ENCODE results near the gene ELP5. TPM values are rescaled to one million over a fixed set of nuclear protein-coding genes. Genes with fewer than 3 reads are reported as not detected.

Gene ELP5
- total and polyA plus RNA-seq, 2 of the 4 experiments (the other 2 are of a cell fraction), result 39.3 to 46.6 TPM

DNA sequence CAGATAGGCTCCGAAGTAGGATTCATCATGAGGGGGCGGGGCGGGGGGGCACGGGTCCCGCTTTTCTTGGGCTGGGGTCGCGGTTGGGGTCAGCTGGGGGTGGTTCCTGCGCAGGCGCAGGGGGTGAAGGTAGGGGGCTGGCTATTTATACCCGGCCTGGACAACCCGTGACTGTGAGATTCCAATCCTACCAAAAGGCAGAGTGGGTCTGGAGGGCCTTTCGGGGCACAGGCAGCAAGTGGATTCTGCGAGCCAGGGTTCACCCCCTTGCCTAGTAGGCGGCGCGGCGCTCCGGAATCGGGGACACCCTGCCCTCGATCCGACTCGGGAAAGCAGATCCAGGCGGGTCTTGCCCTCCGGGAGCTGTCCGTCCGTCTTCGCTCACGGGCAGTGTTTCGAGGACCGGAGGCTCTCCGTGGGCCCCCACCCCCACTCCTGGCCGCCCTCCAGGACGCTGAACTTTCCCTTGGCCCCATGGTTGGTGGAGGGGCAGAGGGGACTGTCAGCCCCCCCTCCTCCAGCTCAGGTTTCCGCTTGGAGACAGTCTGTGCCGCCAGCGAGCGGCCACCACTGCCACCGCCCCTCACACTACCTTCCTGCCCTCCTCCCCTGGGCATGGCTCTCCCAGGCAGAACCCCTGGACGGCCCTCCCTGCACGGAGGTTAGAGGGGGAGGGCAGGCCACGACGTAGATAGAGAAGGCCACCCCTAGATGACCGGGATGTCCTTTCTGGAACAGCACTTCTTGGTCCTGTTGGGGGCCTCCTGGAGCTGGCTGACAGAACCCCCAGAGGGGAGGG lies 30.1 kb downstream of the ELP5 start:
- Histone ChIP-seq H3K9ac (ENCODE audit: low read depth, low read length) (no peak overlapping the region), H3K27me3 (ENCODE audit: control insufficient read depth, insufficient read depth, low read length) (peaks cover 33% of the 10 kb centered on the region; the same call in 1 of the 2 replicates), H2BK120ac (ENCODE audit: low read depth, low read length) (no peak overlapping the region), H4K8ac (ENCODE audit: low read depth in 2 of 2, low read length in 2 of 2) (no peak overlapping the region), H4K20me1 (ENCODE audit: insufficient read depth, low read length) (no peaks in the 10 kb centered on the region), H3K27ac (ENCODE audit: insufficient read depth, low read length) (no peak overlapping the region), H4K91ac (ENCODE audit: insufficient read depth, low read depth, low read length) (no peak overlapping the region), H3K18ac (ENCODE audit: low read depth, low read length) (no peak overlapping the region), H2AK9ac (replicated peaks; ENCODE audit: low read depth, low read length, poor library complexity) (no peak overlapping the region), H2AFZ (replicated peaks; ENCODE audit: low read length, poor library complexity) (peak overlapping the region; percentile 91), H3K4me1 (ENCODE audit: control insufficient read depth, insufficient read depth, low read length) (peaks cover 2% of the 10 kb centered on the region; the same call in 1 of the 2 replicates), H3K4me3 (ENCODE audit: insufficient read depth, low read depth, low read length) (peak overlapping the region; percentile 33), H2BK5ac (ENCODE audit: low read depth, low read length, poor library complexity, severe bottlenecking) (no peak overlapping the region), H3K23ac (ENCODE audit: low read depth, low read length) (no peak overlapping the region), H3K4me2 (ENCODE audit: low read depth, low read length) (peak overlapping the region; percentile 68), H4K5ac (ENCODE audit: low read depth, low read length) (no peak overlapping the region), H2AK5ac (ENCODE audit: low read depth, low read length) (no peak overlapping the region), H3K79me1 (ENCODE audit: low read depth in 1 of 2, low read length in 2 of 2) (no peaks in the 10 kb centered on the region), H3K36me3 (ENCODE audit: control insufficient read depth, insufficient read depth, low read length) (no peaks in the 10 kb centered on the region), H3K14ac (replicated peaks; ENCODE audit: low read depth, low read length) (no peak overlapping the region), H3K4ac (ENCODE audit: low read depth, low read length) (no peak overlapping the region), H2BK20ac (ENCODE audit: low read depth, low read length) (no peak overlapping the region), H2BK15ac (ENCODE audit: low read depth, low read length) (no peak overlapping the region), H3K9me3 (ENCODE audit: control insufficient read depth, insufficient read depth, low read length) (no peaks in the 10 kb centered on the region), H3K56ac (ENCODE audit: extremely low read depth, insufficient read depth, low read length) (no peak overlapping the region), H3K9me1 (ENCODE audit: insufficient read depth, low read length) (no peaks in the 10 kb centered on the region)
- WGBS, 2 experiments (ENCODE audit: extremely low coverage in 2 of 2, insufficient read length in 1 of 2), result 2% methylated on average over 8 of the region's 43 CpGs; no CpG with 5 or more reads in 1 of the 2 experiments
- intact Hi-C loops (cut with micrococcal nuclease), result loop anchor here (2.0 kb wide), 1 partner anchor 307 kb away; no protein-coding TSS in a partner anchor
- ChIA-PET CTCF (interaction anchor here (2.7 kb wide), 1 partner anchor 14 kb away, joined by 17 read pairs; no protein-coding TSS in a partner anchor), POLR2A (ENCODE audit: unreplicated experiment) (no interaction called here)
- no peak for TF ChIP-seq NFE2L2 (IDR thresholded peaks at IDR 0.05; ENCODE audit: low read depth, low read length)
- TF ChIP-seq MXI1 (IDR thresholded peaks at IDR 0.05; ENCODE audit: borderline replicate concordance, low read depth, low read length), result no peak
- no peak for TF ChIP-seq RCOR1 (IDR thresholded peaks at IDR 0.05; ENCODE audit: insufficient replicate concordance, low read length)
- DNase-seq (no peak), ATAC-seq (ENCODE audit: low read depth) (no peak)
- in situ Hi-C loops (cut with MboI; ENCODE audit: low sequenced_read_pairs), result no loop called here
- BruUV-seq (replicated peaks), result no TSS peak
- dilution Hi-C loops (cut with HindIII; ENCODE audit: low sequenced_read_pairs, unreplicated experiment), result no loop called here
